Measurements from ENCODE around the gene CAMSAP2. TPM values are rescaled to one million over a fixed set of nuclear protein-coding genes. Genes with fewer than 3 reads are reported as not detected.

The CAMSAP2 gene
- polyA plus RNA-seq, 2 of the 4 experiments (the other 2 are of a cell fraction): 17.3 to 28.5 TPM

GRCh38 chr1:200895801-200896530, 157.3 kb downstream of the CAMSAP2 start (continued):
- TF ChIP-seq MAX (IDR thresholded peaks at IDR 0.05): peak; percentile 12; the same call in 1 of the 2 replicates
- no peak for TF ChIP-seq ZC3H11A (IDR thresholded peaks at IDR 0.05)
- TF ChIP-seq GATA3 (IDR thresholded peaks at IDR 0.05; ENCODE audit: borderline replicate concordance): no peak
- no peak for TF ChIP-seq EHMT2 (IDR thresholded peaks at IDR 0.05; ENCODE audit: low read depth)
- TF ChIP-seq NFE2L2 (conservative IDR thresholded peaks at IDR 0.05; ENCODE audit: low read length): no peak
- TF ChIP-seq BCL3 (IDR thresholded peaks at IDR 0.05): no peak; the same call in 2 of the 3 replicates
- TF ChIP-seq MYC (IDR thresholded peaks at IDR 0.05; ENCODE audit: borderline replicate concordance, low read length): no peak

- peak; percentile 96 for FAIRE-seq
- TF ChIP-seq RCOR1 (IDR thresholded peaks at IDR 0.05; ENCODE audit: low read depth, low read length) (no peak), EHMT2 (IDR thresholded peaks at IDR 0.05; ENCODE audit: low read depth) (no peak), RARB (CRISPR knock-in tag; IDR thresholded peaks at IDR 0.05) (no peak), POLR2AphosphoS2 (conservative IDR thresholded peaks at IDR 0.05; ENCODE audit: low read length) (no peak), HES2 (IDR thresholded peaks at IDR 0.05) (peak; percentile 79), EP300 (IDR thresholded peaks at IDR 0.05) (peak; percentile 86 to 91; a peak in 3 of 5 replicates), USF2 (IDR thresholded peaks at IDR 0.05) (no peak), MAZ (IDR thresholded peaks at IDR 0.05; ENCODE audit: borderline replicate concordance, low read depth, low read length) (no peak), HOXB13 (CRISPR knock-in tag; IDR thresholded peaks at IDR 0.05; ENCODE audit: low read depth) (0 out of 2 replicates have a peak, but pooled peaks have one; percentile 23), ZNF302 (CRISPR knock-in tag; IDR thresholded peaks at IDR 0.05) (no peak), JUN (IDR thresholded peaks at IDR 0.05) (peak; percentile 89 to 94), RNF2 (IDR thresholded peaks at IDR 0.05; ENCODE audit: borderline replicate concordance, low read depth) (no peak), HMGXB4 (CRISPR knock-in tag; IDR thresholded peaks at IDR 0.05; ENCODE audit: borderline replicate concordance) (no peak), FOSB (CRISPR knock-in tag; IDR thresholded peaks at IDR 0.05) (peak; percentile 65; the same call in 1 of the 2 replicates), KDM5A (IDR thresholded peaks at IDR 0.05) (no peak), HEYL (CRISPR knock-in tag; IDR thresholded peaks at IDR 0.05) (no peak), MAX (IDR thresholded peaks at IDR 0.05) (peak; percentile 71), TP53 (CRISPR knock-in tag; IDR thresholded peaks at IDR 0.05) (no peak), ESRRA (IDR thresholded peaks at IDR 0.05; ENCODE audit: borderline replicate concordance, low read length) (0 out of 2 replicates have a peak, but pooled peaks have one; percentile 21), E2F6 (IDR thresholded peaks at IDR 0.05; ENCODE audit: borderline replicate concordance, low read depth) (no peak), RAD21 (conservative IDR thresholded peaks at IDR 0.05 in 1 of 2, IDR thresholded peaks at IDR 0.05 in 1 of 2) (peak in 1 of 2 experiments; percentile 41; a peak in 1 of 5 replicates), NFE2L2 (conservative IDR thresholded peaks at IDR 0.05; ENCODE audit: low read length) (no peak), MYC (IDR thresholded peaks at IDR 0.05; ENCODE audit: borderline replicate concordance, low read length) (no peak; the same call in 1 of the 2 replicates), EHF (CRISPR knock-in tag; IDR thresholded peaks at IDR 0.05) (no peak), BHLHE40 (IDR thresholded peaks at IDR 0.05; ENCODE audit: low read depth, low read length) (no peak), TFCP2L1 (CRISPR knock-in tag; IDR thresholded peaks at IDR 0.05) (no peak), JUNB (IDR thresholded peaks at IDR 0.05) (peak; percentile 72), KDM1A (IDR thresholded peaks at IDR 0.05; ENCODE audit: low read depth) (no peak)
These were observed 158.0 kb downstream of the CAMSAP2 start for GRCh38 chr1:200896531-200897196.

More at GRCh38 chr1:200896531-200897196, 158.0 kb downstream of the CAMSAP2 start:
- DNase-seq (ENCODE audit: low read depth in 1 of 2, low spot score in 1 of 2): peak; percentile 93 to 98
- ChIA-PET CTCF (interaction anchor here (0.6 to 3.5 kb wide), 6 partner anchors 8 to 750 kb away, joined by 3 to 22 read pairs (median 4); no protein-coding TSS in a partner anchor), POLR2A (interaction anchor here (0.6 to 4.5 kb wide), 10 partner anchors 8 to 274 kb away, joined by 3 to 58 read pairs (median 5); partner anchors contain the start of gene DDX59)
- Histone ChIP-seq H3K4me3 (peak overlapping the region; percentile 68), H3K9me3 (no peaks in the 10 kb centered on the region), H3K4me1 (peaks cover 77% of the 10 kb centered on the region), H3K4me2 (peak overlapping the region; percentile 94), H3K27ac (peak overlapping the region; percentile 100)
- ATAC-seq: peak; percentile 73 to 78
- 3% methylated on average over 10 of the region's 10 CpGs for WGBS (ENCODE audit: missing lambda C conversion rate)

All from A549 (cell line).